Measurements from ENCODE around the gene ZNF787.

DNA sequence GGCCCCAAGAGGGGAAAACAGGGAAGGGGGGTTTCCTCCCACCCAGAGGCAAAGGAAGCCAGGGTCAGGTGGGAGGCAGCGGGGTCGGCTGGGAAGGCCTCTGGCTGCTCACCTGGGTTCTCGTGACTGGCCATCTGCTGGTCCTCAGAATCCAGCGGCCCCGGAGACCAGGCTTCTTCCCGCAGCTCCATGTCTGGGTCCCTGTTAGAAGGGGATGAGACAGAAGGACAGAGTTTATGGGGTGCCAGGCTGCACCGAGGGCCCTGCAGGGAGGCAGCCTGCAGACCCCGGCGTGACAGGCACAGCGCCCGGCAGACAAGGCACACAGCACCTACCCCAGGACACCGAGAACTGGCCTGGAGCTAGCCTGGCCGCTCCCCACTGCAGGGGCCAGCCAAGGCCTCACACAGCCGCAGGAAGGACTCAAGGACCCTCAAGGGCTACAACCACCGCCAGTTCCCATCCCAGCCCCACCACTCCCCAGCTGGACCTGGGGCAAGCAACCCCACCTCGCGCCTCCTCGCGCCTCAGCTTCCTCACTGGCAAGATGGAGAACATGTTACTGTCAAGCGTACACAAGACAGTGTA, 18.0 kb downstream of the ZNF787 start:
- TF ChIP-seq CTCF (conservative IDR thresholded peaks at IDR 0.05; ENCODE audit: low read depth, low read length) (no peak), POLR2A (IDR thresholded peaks at IDR 0.05; ENCODE audit: low read depth, low read length) (no peak), RAD21 (IDR thresholded peaks at IDR 0.05; ENCODE audit: low read length) (no peak), BHLHE40 (IDR thresholded peaks at IDR 0.05; ENCODE audit: low read depth, low read length) (no peak)
- TF ChIP-seq, protein P1, sequence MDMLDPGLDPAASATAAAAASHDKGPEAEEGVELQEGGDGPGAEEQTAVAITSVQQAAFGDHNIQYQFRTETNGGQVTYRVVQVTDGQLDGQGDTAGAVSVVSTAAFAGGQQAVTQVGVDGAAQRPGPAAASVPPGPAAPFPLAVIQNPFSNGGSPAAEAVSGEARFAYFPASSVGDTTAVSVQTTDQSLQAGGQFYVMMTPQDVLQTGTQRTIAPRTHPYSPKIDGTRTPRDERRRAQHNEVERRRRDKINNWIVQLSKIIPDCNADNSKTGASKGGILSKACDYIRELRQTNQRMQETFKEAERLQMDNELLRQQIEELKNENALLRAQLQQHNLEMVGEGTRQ (IDR thresholded peaks at IDR 0.05; ENCODE audit: low read depth, low read length), result no peak

All from IMR-90 (cell line).